Suprapubic skin (tissue), 4 donors: ENCODE measurements around the gene LRRN4CL.

Source experiments
- CTCF ChIP-seq, 2 donors: fragments of 200-600 bp in 1 of 2; fragments of 450-650 bp in 1 of 2; sonication (generic) in 1 of 2; IDR thresholded peaks; one replicate each; pipeline ENCODE4 v1.5.1; 2016 to 2019; ENCODE audit warnings: antibody characterized with exemption in 2 of 2, mild to moderate bottlenecking in 1 of 2, moderate library complexity in 1 of 2
- EP300 ChIP-seq: sonication (generic); formaldehyde crosslinking; IDR thresholded peaks from one replicate; pipeline ENCODE4 v1.6.1; 2017; ENCODE audit warnings: antibody characterized with exemption
- POLR2A ChIP-seq, 2 donors: fragments of 450-650 bp; IDR thresholded peaks; one replicate each; pipeline ENCODE4 v1.6.1; 2017; ENCODE audit warnings: antibody characterized with exemption in 2 of 2, mild to moderate bottlenecking in 2 of 2, moderate library complexity in 2 of 2
- POLR2AphosphoS5 ChIP-seq, 3 donors: sonication (generic); formaldehyde crosslinking; IDR thresholded peaks; one replicate each; pipeline ENCODE4 v1.6.1; 2017; ENCODE audit warnings: antibody characterized with exemption in 3 of 3

DNA sequence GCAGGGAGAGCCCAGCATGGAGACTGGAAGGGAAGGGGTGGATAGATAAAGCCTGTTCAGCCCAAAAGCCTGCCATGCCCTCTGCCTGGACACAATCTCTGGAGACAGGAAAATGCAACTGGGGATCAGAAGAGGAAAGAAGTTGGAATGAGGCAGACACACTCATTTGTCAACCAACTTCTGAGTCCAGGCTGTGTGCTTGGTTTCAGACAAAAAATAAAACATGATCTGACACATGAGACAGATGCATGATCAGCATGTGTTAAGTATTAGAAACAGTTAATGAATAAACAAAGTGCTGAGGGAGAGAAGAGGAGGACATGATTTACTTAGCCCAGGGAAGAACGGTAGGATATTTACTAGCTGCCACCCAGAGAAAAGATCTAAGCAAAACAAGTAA, 839 bp downstream of the LRRN4CL start:
- TF ChIP-seq CTCF (IDR thresholded peaks at IDR 0.05) (no peak), POLR2A (IDR thresholded peaks at IDR 0.05) (no peak), POLR2AphosphoS5 (IDR thresholded peaks at IDR 0.05) (no peak), EP300 (no peak)
